ENCODE data around the gene ZNF790.
A peak's percentile ranks its signal among the peaks of the same experiment; 100 is the strongest.

ZNF790 gene

GRCh38 chr19:36772311-36773222, 65.6 kb downstream of the ZNF790 start, which contains the start of gene ZNF850:
ZNF850 (minus strand) TSS chr19:36772807; CDS start chr19:36762606, 10,201 bp downstream.
- peak; percentile 81 to 99 (median 97) for DNase-seq

- peak in 4 of 14 donors; percentile 1 to 34 (median 20) for DNase-seq
Observed at GRCh38 chr19:36771261-36772231, 66.6 kb downstream of the ZNF790 start.

All from C1 segment of cervical spinal cord (tissue), 14 donors.